T-cell (primary cell): ENCODE measurements around the gene GARIN1A. TPM values are rescaled to one million over a fixed set of nuclear protein-coding genes. Genes with fewer than 3 reads are reported as not detected.
A peak's percentile ranks its signal among the peaks of the same experiment; 100 is the strongest.

Source experiments
- ATAC-seq, 4 experiments: fragments of 200-7000 bp in 3 of 4; fragments of 150-1000 bp in 1 of 4; cut with Tn5 transposase; replicated peaks in 1 of 4; 1 replicate in 3 of 4; 2 replicates in 1 of 4; pipeline ENCODE4 v1.10.0; 2021; ENCODE audit warnings: moderate library complexity in 3 of 4, mild to moderate bottlenecking in 2 of 4, moderate number of reproducible peaks in 1 of 4
- CTCF ChIA-PET, 2 donors: fragments of 300-600 bp; sonication (Branson Sonifier 250); formaldehyde crosslinking; loops; one replicate each; lab custom pipeline; 2022; ENCODE audit warnings: antibody characterized with exemption in 2 of 2; lab: Charles Lee
- POLR2A ChIA-PET, 2 donors: fragments of 300-600 bp; sonication (Branson Sonifier 250); formaldehyde crosslinking; loops; one replicate each; lab custom pipeline; 2022; ENCODE audit warnings: antibody characterized with exemption in 2 of 2; lab: Charles Lee
- DNase-seq, 35 experiments: peaks; one replicate each; pipeline versions ENCODE4 v3.0.0 to v3.0.0-alpha.2; 2013 to 2023
- H3K27ac ChIP-seq: one replicate; pipeline ENCODE4 v1.5.1; 2013; ENCODE audit warnings: low read length
- H3K27me3 ChIP-seq, 2 experiments: replicated peaks in 1 of 2; 1 replicate in 1 of 2; 2 replicates in 1 of 2; pipeline versions ENCODE4 v1.6.1 to v1.7.0; 2013; ENCODE audit warnings: low read length in 1 of 2, mixed read lengths in 1 of 2; ENCODE audit not compliant: control insufficient read depth in 2 of 2, insufficient read depth in 2 of 2; ENCODE audit errors: extremely low read depth in 1 of 2
- H3K36me3 ChIP-seq, 2 donors: 1 replicate in 1 of 2; 2 replicates in 1 of 2; pipeline versions ENCODE4 v1.6.1 to v1.7.0; 2013; ENCODE audit warnings: low read length in 1 of 2; ENCODE audit not compliant: control insufficient read depth in 2 of 2, insufficient read depth in 1 of 2; ENCODE audit errors: extremely low read depth in 1 of 2
- H3K4me1 ChIP-seq, 2 experiments: 1 replicate in 1 of 2; 2 replicates in 1 of 2; pipeline versions ENCODE4 v1.6.1 to v1.7.0; 2013; ENCODE audit warnings: low read length in 2 of 2, mixed read lengths in 1 of 2; ENCODE audit not compliant: insufficient read depth in 2 of 2, control insufficient read depth in 1 of 2; ENCODE audit errors: extremely low read depth in 1 of 2
- H3K4me3 ChIP-seq, 2 donors: 1 replicate in 1 of 2; 2 replicates in 1 of 2; pipeline versions ENCODE4 v1.5.1 to v1.7.0; 2013; ENCODE audit warnings: mild to moderate bottlenecking in 2 of 2, low read length in 1 of 2, moderate library complexity in 1 of 2; ENCODE audit not compliant: control insufficient read depth in 1 of 2; ENCODE audit errors: extremely low read depth in 1 of 2
- H3K9me3 ChIP-seq: 2 replicates; pipeline ENCODE4 v1.7.0; 2013
- H3K27ac Mint-ChIP-seq, 2 donors: one replicate each; pipeline ENCODE4 v1.8.0; 2020 to 2021; ENCODE audit warnings: mild to moderate bottlenecking in 2 of 2, mixed read lengths in 2 of 2
- H3K27me3 Mint-ChIP-seq, 2 donors: one replicate each; pipeline ENCODE4 v1.8.0; 2021 to 2022; ENCODE audit warnings: mixed read lengths in 2 of 2
- H3K36me3 Mint-ChIP-seq: one replicate; pipeline ENCODE4 v1.8.0; 2021; ENCODE audit warnings: mixed read lengths
- H3K4me1 Mint-ChIP-seq, 3 donors: one replicate each; pipeline ENCODE4 v1.8.0; 2020 to 2022; ENCODE audit warnings: mixed read lengths in 3 of 3, mild to moderate bottlenecking in 1 of 3
- H3K4me3 Mint-ChIP-seq, 3 donors: one replicate each; pipeline ENCODE4 v1.8.0; 2020 to 2022; ENCODE audit warnings: mild to moderate bottlenecking in 3 of 3, mixed read lengths in 3 of 3, moderate library complexity in 3 of 3
- H3K9me3 Mint-ChIP-seq, 3 donors: one replicate each; pipeline ENCODE4 v1.8.0; 2020 to 2022; ENCODE audit warnings: mixed read lengths in 3 of 3
- WGBS: methylation state at CpG from one replicate; pipeline ENCODE4 v1.1.5; 2013; ENCODE audit warnings: missing lambda C conversion rate; ENCODE audit not compliant: insufficient coverage; 5-methylcytosine and 5-hydroxymethylcytosine counted together
- total RNA-seq, 35 experiments: library from RNA in 6 of 35; stranded (reverse) in 6 of 35; fragments of 120-200 nt in 1 of 35; gene quantifications; one replicate each; pipeline versions ENCODE4 v1.2.1 to v1.2.4 and lab custom pipeline; 2013 to 2026

GARIN1A gene
- total RNA-seq, 5 donors from 2014 or later (not counting 1 experiment from before 2014, with no cell fraction given): 1.4 to 3.7 (median 3.2) TPM

DNA sequence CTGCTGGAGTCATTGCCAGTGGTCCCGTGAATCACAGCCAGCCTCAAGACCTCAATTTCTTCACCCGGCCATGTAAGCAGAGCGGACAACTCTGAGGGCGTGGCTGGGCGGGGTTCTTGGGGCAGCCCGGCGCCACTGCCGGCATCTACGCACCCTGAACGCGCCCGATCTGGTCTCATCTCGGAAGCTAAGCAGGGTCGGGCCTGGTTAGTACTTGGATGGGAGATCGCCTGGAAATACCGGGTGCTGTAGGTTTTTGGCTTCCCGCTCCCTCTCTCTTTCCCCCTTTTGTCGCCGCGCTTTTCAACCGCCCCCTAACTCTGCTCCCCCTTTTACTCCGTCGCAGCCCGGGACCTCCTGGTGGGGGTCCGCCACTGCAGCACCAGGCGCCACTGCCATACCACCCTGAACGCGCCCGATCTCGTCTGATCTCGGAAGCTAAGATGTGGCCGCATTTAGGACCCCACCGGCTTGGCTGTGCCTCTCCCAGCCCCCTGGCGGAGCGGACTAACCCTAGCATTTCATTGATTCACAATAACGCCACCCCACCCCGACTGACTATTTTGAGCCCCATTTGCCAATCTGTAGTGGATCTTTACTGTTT is 25.3 kb downstream of the GARIN1A start:
- Histone ChIP-seq H3K9me3 (no peaks in the 10 kb centered on the region), H3K36me3 (no peaks in the 10 kb centered on the region), H3K4me1 (peaks cover 0 to 8% of the 10 kb centered on the region in 2 experiments), H3K4me3 (peak overlapping the region; percentile 10 to 12), H3K27me3 (peaks cover 3 to 53% of the 10 kb centered on the region in 2 experiments), H3K27ac (no peak overlapping the region)
- peaks cover 43 to 54% of the 10 kb centered on the region in 2 donors for H3K27me3 Mint-ChIP-seq
- H3K9me3 Mint-ChIP-seq: no peaks in the 10 kb centered on the region
- no peak overlapping the region for H3K27ac Mint-ChIP-seq
- peak in 33 of 35 experiments; percentile 8 to 53 (median 27) for DNase-seq
- ChIA-PET CTCF (interaction anchor here in 1 of 2 donors (0.6 kb wide), 1 partner anchor 320 kb away, joined by 3 read pairs; no protein-coding TSS in a partner anchor), POLR2A (no interaction called here)
- peak overlapping the region; percentile 60 to 73 (median 61) for H3K4me3 Mint-ChIP-seq
- H3K4me1 Mint-ChIP-seq: peaks cover 10 to 15% (median 10%) of the 10 kb centered on the region in 3 donors
- 11% methylated on average over 28 of the region's 37 CpGs for WGBS
- peak in 2 of 4 experiments; percentile 61 to 76 for ATAC-seq
- H3K36me3 Mint-ChIP-seq: no peaks in the 10 kb centered on the region

DNA sequence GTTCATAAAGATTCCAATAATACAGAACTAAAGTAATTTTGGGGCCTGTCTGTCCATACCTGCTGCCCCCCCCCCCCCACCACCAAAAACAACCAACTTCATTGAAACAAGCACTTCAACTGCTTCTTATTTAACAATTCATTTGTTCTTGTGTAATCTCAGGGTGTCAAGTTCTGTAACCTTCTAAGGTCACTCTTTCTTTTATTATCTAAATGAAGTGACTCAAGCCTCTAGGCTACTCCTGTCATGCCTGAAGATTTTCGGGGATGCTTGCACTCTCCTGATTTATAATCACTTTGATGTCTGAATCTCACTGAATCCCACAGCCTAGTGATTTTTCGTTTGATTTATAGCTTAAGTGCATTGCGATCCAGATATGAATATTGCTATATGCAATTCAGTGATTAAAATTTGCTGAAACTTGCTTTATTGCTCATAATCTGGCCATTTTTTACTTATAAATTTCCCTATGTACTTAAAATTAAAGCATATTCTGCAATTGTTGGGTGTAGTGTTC is 27.2 kb downstream of the GARIN1A start:
- ATAC-seq (no peak), DNase-seq (no peak)
- no CpG with 5 or more reads among the region's 3 CpGs for WGBS
- Mint-ChIP-seq H3K4me1 (peaks cover 10 to 21% (median 10%) of the 10 kb centered on the region in 3 donors), H3K4me3 (no peak overlapping the region), H3K36me3 (no peaks in the 10 kb centered on the region), H3K27me3 (peaks cover 41 to 49% of the 10 kb centered on the region in 2 donors), H3K27ac (no peak overlapping the region), H3K9me3 (no peaks in the 10 kb centered on the region)
- peaks cover 0 to 8% of the 10 kb centered on the region in 2 experiments for H3K4me1 ChIP-seq
- H3K36me3 ChIP-seq: no peaks in the 10 kb centered on the region
- ChIA-PET POLR2A (no interaction called here), CTCF (interaction anchor here in 1 of 2 donors (0.7 kb wide), 1 partner anchor 22 kb away, joined by 3 read pairs; no protein-coding TSS in a partner anchor)
- H3K4me3 ChIP-seq: no peak overlapping the region
- no peak overlapping the region for H3K27ac ChIP-seq
- H3K27me3 ChIP-seq: peaks cover 3 to 44% of the 10 kb centered on the region in 2 experiments
- no peaks in the 10 kb centered on the region for H3K9me3 ChIP-seq

DNA sequence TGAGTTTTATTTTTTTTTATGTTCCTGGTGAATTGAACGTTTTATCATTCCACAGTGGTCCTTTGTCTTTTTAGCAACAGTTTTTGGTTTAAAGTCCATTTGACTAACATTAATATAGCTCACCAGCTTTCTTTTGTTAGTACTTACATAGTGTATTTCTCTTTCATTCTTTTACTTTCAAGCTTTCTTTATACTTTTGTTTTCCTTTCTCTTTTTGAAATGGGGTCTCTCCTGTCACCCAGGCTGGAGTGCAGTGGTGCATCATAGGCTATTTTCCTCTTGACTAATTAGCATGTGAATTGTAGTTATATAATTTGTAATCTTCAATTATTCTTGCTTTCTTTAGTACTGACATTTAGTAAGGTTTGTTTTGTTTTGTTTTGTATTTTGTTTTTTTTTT is 27.8 kb downstream of the GARIN1A start:
- POLR2A ChIA-PET: no interaction called here
- ATAC-seq (no peak), DNase-seq (no peak)
- no peak overlapping the region for H3K4me3 Mint-ChIP-seq
- Histone ChIP-seq H3K4me1 (peaks cover 0 to 8% of the 10 kb centered on the region in 2 experiments), H3K36me3 (no peaks in the 10 kb centered on the region), H3K27me3 (peaks cover 3 to 43% of the 10 kb centered on the region in 2 experiments), H3K9me3 (no peaks in the 10 kb centered on the region), H3K4me3 (no peak overlapping the region), H3K27ac (no peak overlapping the region)
- peaks cover 41 to 49% of the 10 kb centered on the region in 2 donors for H3K27me3 Mint-ChIP-seq
- H3K4me1 Mint-ChIP-seq: peaks cover 10 to 21% (median 10%) of the 10 kb centered on the region in 3 donors
- H3K36me3 Mint-ChIP-seq: no peaks in the 10 kb centered on the region
- CTCF ChIA-PET: interaction anchor here (0.7 to 1.3 kb wide), 2 partner anchors 19 to 21 kb away, joined by 3 read pairs; no protein-coding TSS in a partner anchor
- H3K27ac Mint-ChIP-seq: no peak overlapping the region
- no peaks in the 10 kb centered on the region for H3K9me3 Mint-ChIP-seq
- no CpG with 5 or more reads among the region's 1 CpG for WGBS

DNA sequence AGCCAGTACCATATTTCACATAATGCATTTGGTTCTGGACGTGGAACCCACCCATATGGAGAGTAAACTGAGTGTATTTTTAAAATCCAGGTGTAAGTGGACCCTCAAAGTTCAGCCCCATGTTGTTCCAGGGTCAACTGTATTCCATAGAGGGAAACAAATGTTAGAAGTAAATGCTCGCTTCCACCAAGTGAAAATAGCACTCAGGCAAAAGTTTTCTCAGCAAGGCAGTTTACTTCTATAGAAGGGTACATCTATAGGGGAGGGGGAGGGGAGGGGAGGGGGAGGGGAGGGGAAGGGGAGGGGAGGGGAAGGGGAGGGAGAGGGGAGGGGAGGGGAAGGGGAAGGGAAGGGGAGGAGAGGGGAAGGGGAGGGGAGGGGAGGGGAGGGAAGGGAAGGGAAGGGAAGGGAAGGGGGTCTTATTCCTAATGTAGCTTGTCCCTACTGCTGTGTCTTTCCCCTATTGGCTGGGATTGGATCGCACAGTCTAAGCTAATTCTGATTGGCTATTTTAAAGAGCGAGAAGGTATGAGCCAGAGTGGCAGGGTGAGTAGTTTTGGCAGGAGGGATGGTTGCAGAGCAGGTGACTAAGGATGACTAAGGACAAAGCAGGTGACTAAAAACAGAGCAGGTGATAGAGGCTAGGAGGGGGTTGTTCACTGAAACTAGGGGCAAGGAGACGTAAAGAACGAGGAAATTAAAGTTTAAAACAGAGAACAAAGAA is 29.1 kb downstream of the GARIN1A start:
- no peak overlapping the region for H3K4me3 Mint-ChIP-seq
- ATAC-seq: no peak
- ChIA-PET CTCF (interaction anchor here in 1 of 2 donors (1.3 kb wide), 1 partner anchor 18 kb away, joined by 3 read pairs; no protein-coding TSS in a partner anchor), POLR2A (no interaction called here)
- H3K9me3 Mint-ChIP-seq: no peaks in the 10 kb centered on the region
- 91% methylated on average over 2 of the region's 6 CpGs for WGBS
- no peak for DNase-seq
- H3K27me3 Mint-ChIP-seq: peaks cover 36 to 45% of the 10 kb centered on the region in 2 donors
- Histone ChIP-seq H3K4me3 (no peak overlapping the region), H3K27me3 (peaks cover 3 to 32% of the 10 kb centered on the region in 2 experiments), H3K27ac (no peak overlapping the region), H3K9me3 (no peaks in the 10 kb centered on the region), H3K36me3 (no peaks in the 10 kb centered on the region), H3K4me1 (peaks cover 0 to 8% of the 10 kb centered on the region in 2 experiments)
- no peak overlapping the region for H3K27ac Mint-ChIP-seq
- H3K4me1 Mint-ChIP-seq: peaks cover 10 to 21% (median 10%) of the 10 kb centered on the region in 3 donors
- no peaks in the 10 kb centered on the region for H3K36me3 Mint-ChIP-seq

DNA sequence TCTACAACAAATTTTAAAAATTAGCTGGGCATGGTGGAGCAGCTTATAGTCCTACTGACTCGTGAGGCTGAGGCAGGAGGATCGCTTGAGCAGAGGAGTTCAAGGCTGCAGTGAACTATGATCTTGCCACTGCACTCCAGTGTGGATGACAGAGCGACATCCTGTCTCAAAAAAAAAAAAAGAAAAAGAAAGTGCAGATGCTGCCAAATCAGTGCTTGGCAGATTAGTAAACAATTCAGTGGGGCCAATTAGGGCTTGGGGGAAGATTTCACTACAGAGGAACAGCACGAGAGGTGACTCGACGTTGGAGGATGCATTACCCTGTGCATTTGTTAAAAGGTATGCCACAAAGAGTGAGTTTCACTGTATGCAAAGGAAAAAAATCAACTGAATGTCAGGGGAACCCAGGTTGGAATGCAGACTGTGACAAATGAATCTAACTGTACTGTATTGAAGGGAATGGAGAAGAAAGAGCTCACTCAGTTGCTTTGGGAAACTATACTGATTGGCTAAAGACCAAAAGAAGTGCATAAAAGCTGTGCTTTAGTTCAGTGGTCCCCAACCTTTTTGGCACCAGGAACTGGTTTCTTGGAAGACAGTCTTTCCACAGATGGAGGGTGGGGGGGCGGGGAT is 31.6 kb downstream of the GARIN1A start:
- DNase-seq: no peak
- no peaks in the 10 kb centered on the region for H3K4me1 ChIP-seq
- no peaks in the 10 kb centered on the region for H3K9me3 Mint-ChIP-seq
- H3K27ac Mint-ChIP-seq: no peak overlapping the region
- WGBS: 64% methylated on average over 6 of the region's 7 CpGs
- no peak overlapping the region for H3K4me3 ChIP-seq
- H3K4me1 Mint-ChIP-seq: peaks cover 0 to 6% (median 0%) of the 10 kb centered on the region in 3 donors
- ChIA-PET CTCF (no interaction called here), POLR2A (no interaction called here)
- no peak overlapping the region for H3K27ac ChIP-seq
- H3K27me3 Mint-ChIP-seq: peaks cover 19 to 20% of the 10 kb centered on the region in 2 donors
- no peaks in the 10 kb centered on the region for H3K36me3 Mint-ChIP-seq
- H3K4me3 Mint-ChIP-seq: no peak overlapping the region
- no peak for ATAC-seq
- no peaks in the 10 kb centered on the region for H3K36me3 ChIP-seq
- H3K9me3 ChIP-seq: no peaks in the 10 kb centered on the region
- peaks cover 0 to 10% of the 10 kb centered on the region in 2 experiments for H3K27me3 ChIP-seq

DNA sequence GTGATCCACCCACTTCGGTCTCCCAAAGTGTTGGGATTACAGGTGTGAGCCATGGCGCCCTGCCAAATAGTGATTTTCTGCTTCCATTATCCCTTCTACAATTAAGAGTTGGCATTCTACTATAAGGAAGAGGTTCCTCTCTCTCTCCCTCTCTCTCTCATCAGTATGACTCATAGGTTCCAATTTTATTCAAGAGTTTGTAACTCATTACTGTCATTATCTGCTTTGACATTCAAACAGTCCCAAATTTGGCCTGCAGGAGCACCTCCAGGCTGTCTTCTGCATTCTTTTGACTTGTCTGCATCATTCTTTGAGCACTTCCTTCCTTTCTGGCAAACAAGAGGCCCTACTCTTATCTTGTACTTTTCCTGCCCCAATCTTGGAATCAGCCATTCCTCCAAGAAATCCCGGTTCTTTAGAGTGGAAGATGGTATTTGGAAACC is 33.8 kb downstream of the GARIN1A start:
- no CpG with 5 or more reads among the region's 3 CpGs for WGBS
- CTCF ChIA-PET: no interaction called here

More for the DNA sequence above, 33.8 kb downstream of the GARIN1A start:
- Mint-ChIP-seq H3K9me3 (no peaks in the 10 kb centered on the region), H3K4me3 (no peak overlapping the region), H3K27me3 (peaks cover 3 to 5% of the 10 kb centered on the region in 2 donors), H3K4me1 (peaks cover 0 to 6% (median 0%) of the 10 kb centered on the region in 3 donors), H3K36me3 (no peaks in the 10 kb centered on the region), H3K27ac (no peak overlapping the region)
- H3K4me1 ChIP-seq: no peaks in the 10 kb centered on the region
- no peaks in the 10 kb centered on the region for H3K36me3 ChIP-seq
- H3K4me3 ChIP-seq: no peak overlapping the region
- no peaks in the 10 kb centered on the region for H3K9me3 ChIP-seq
- POLR2A ChIA-PET: no interaction called here
- ATAC-seq: no peak
- no peak for DNase-seq
- no peaks in the 10 kb centered on the region for H3K27me3 ChIP-seq
- no peak overlapping the region for H3K27ac ChIP-seq
